HEK293T (cell line): ENCODE results near the gene USP24.
"Not testable (repeated sequence)": the region's sequence is repeated elsewhere in the genome, so short reads cannot be mapped to it uniquely, and the experiment has no call there.

Experiments used
- CTCF ChIA-PET: fragments of 350-600 bp; formaldehyde crosslinking; extraction: SDS; loops from one replicate; lab custom pipeline; 2021; ENCODE audit warnings: antibody characterized with exemption, inconsistent platforms; lab: Yijun Ruan, JAX
- POLR2A ChIA-PET: fragments of 350-600 bp; formaldehyde crosslinking; extraction: SDS; loops from one replicate; lab custom pipeline; 2020; ENCODE audit warnings: antibody characterized with exemption, inconsistent platforms; lab: Yijun Ruan, JAX
- DNase-seq: peaks from one replicate; pipeline ENCODE4 v3.0.0; 2012; ENCODE audit warnings: mixed read lengths; ENCODE audit errors: extremely low spot score
- ARNT ChIP-seq: fragments of 450-650 bp; IDR thresholded peaks from 2 replicates; pipeline ENCODE4 v1.6.1; 2017; ENCODE audit warnings: mild to moderate bottlenecking
- BHLHE40 ChIP-seq: fragments of 450-650 bp; IDR thresholded peaks from 2 replicates; pipeline ENCODE4 v1.6.1; 2016; ENCODE audit warnings: mild to moderate bottlenecking, moderate library complexity, borderline replicate concordance
- CTBP1 ChIP-seq: fragments of 450-650 bp; IDR thresholded peaks from 2 replicates; pipeline ENCODE4 v1.6.1; 2016; ENCODE audit warnings: borderline replicate concordance
- ELF4 ChIP-seq: fragments of 450-650 bp; IDR thresholded peaks from 2 replicates; pipeline ENCODE4 v1.6.1; 2017; ENCODE audit warnings: antibody characterized with exemption
- FOXA1 ChIP-seq: fragments of 450-650 bp; IDR thresholded peaks from 2 replicates; pipeline ENCODE4 v1.6.1; 2016; ENCODE audit warnings: mild to moderate bottlenecking
- FOXK2 ChIP-seq: fragments of 450-650 bp; IDR thresholded peaks from 2 replicates; pipeline ENCODE4 v1.6.1; 2016; ENCODE audit warnings: mild to moderate bottlenecking
- FOXM1 ChIP-seq: fragments of 450-650 bp; IDR thresholded peaks from 2 replicates; pipeline ENCODE4 v1.6.1; 2017; ENCODE audit warnings: mild to moderate bottlenecking, borderline replicate concordance
- HDGF ChIP-seq: fragments of 450-650 bp; IDR thresholded peaks from 2 replicates; pipeline ENCODE4 v1.6.1; 2017; ENCODE audit warnings: antibody characterized with exemption, borderline replicate concordance
- L3MBTL2 ChIP-seq: fragments of 450-650 bp; conservative IDR thresholded peaks from 2 replicates; pipeline ENCODE4 v1.6.1; 2016; ENCODE audit warnings: mild to moderate bottlenecking
- LEF1 ChIP-seq: fragments of 450-650 bp; IDR thresholded peaks from 2 replicates; pipeline ENCODE4 v1.6.1; 2017; ENCODE audit warnings: mild to moderate bottlenecking, borderline replicate concordance
- NFRKB ChIP-seq: fragments of 450-650 bp; IDR thresholded peaks from 2 replicates; pipeline ENCODE4 v1.6.1; 2016; ENCODE audit warnings: mild to moderate bottlenecking, moderate library complexity
- PKNOX1 ChIP-seq: fragments of 450-650 bp; IDR thresholded peaks from 2 replicates; pipeline ENCODE4 v1.6.1; 2016
- SP1 ChIP-seq: fragments of 450-650 bp; IDR thresholded peaks from 2 replicates; pipeline ENCODE4 v1.6.1; 2017
- SUZ12 ChIP-seq: fragments of 450-650 bp; IDR thresholded peaks from 2 replicates; pipeline ENCODE4 v1.6.1; 2016; ENCODE audit warnings: mild to moderate bottlenecking
- TARDBP ChIP-seq: fragments of 450-650 bp; IDR thresholded peaks from 2 replicates; pipeline ENCODE4 v1.6.1; 2016
- ZNF384 ChIP-seq: fragments of 450-650 bp; IDR thresholded peaks from 2 replicates; pipeline ENCODE4 v1.6.1; 2016

The USP24 gene

GRCh38 chr1:55233145-55233777 is 18.1 kb upstream of the USP24 start:
- CTCF ChIA-PET = no interaction called here
- TF ChIP-seq SP1 (no peak), TARDBP (no peak), FOXA1 (no peak)
- POLR2A ChIA-PET = no interaction called here
- no peak for DNase-seq

GRCh38 chr1:55232448-55233144 is 17.4 kb upstream of the USP24 start:
- DNase-seq = no peak
- POLR2A ChIA-PET = no interaction called here
- TF ChIP-seq ARNT = no peak
- no peak for TF ChIP-seq FOXM1
- TF ChIP-seq SP1 = no peak
- TF ChIP-seq L3MBTL2 = no peak
- no peak for TF ChIP-seq FOXK2
- TF ChIP-seq LEF1 = no peak
- TF ChIP-seq FOXA1 = no peak
- TF ChIP-seq ELF4 = no peak
- TF ChIP-seq ZNF384 = no peak
- no peak for TF ChIP-seq TARDBP
- TF ChIP-seq SUZ12 = no peak
- no peak for TF ChIP-seq BHLHE40
- no peak for TF ChIP-seq PKNOX1
- TF ChIP-seq CTBP1 = no peak
- TF ChIP-seq HDGF = no peak
- no peak for TF ChIP-seq NFRKB
- CTCF ChIA-PET = no interaction called here

- ChIA-PET POLR2A (no interaction called here), CTCF (no interaction called here)
- no peak for DNase-seq
- TF ChIP-seq NFRKB (no peak), FOXA1 (no peak), SUZ12 (no peak), CTBP1 (no peak), ARNT (no peak), BHLHE40 (no peak), FOXM1 (no peak), LEF1 (no peak), ELF4 (no peak), FOXK2 (no peak), SP1 (no peak), HDGF (no peak), L3MBTL2 (no peak)
Measured at GRCh38 chr1:55231745-55232144, 16.6 kb upstream of the USP24 start.

- CTCF ChIA-PET = interaction anchor here (0.7 kb wide), 1 partner anchor 31 kb away, joined by 3 read pairs; no protein-coding TSS in a partner anchor
- TF ChIP-seq FOXA1 = no peak
- no peak for DNase-seq
- POLR2A ChIA-PET = no interaction called here
Measured at GRCh38 chr1:55230659-55231058, 15.5 kb upstream of the USP24 start.

GRCh38 chr1:55229726-55230125 is 14.6 kb upstream of the USP24 start:
- POLR2A ChIA-PET = interaction anchor here (1.3 kb wide), 1 partner anchor 14 kb away, joined by 3 read pairs; the partner anchor contains the start of gene USP24

GRCh38 chr1:55225228-55225627 is 10.1 kb upstream of the USP24 start:
- CTCF ChIA-PET = no interaction called here
- POLR2A ChIA-PET = no interaction called here
- TF ChIP-seq ZNF384 = no peak
- TF ChIP-seq ELF4 = no peak
- no peak for TF ChIP-seq BHLHE40
- no peak for TF ChIP-seq PKNOX1
- TF ChIP-seq L3MBTL2 = no peak
- no peak for TF ChIP-seq TARDBP
- TF ChIP-seq CTBP1 = no peak
- TF ChIP-seq ARNT = no peak
- TF ChIP-seq FOXA1 = no peak
- no peak for TF ChIP-seq HDGF
- no peak for TF ChIP-seq SP1
- no peak for TF ChIP-seq SUZ12
- TF ChIP-seq LEF1 = no peak
- no peak for TF ChIP-seq NFRKB

More at GRCh38 chr1:55229726-55230125, 14.6 kb upstream of the USP24 start:
- CTCF ChIA-PET, DNase-seq: not testable (repeated sequence)

GRCh38 chr1:55224729-55225128 is 9.6 kb upstream of the USP24 start:
- POLR2A ChIA-PET = no interaction called here
- TF ChIP-seq BHLHE40 (no peak), LEF1 (no peak), ZNF384 (no peak), FOXK2 (no peak), NFRKB (no peak), TARDBP (no peak), SP1 (no peak), L3MBTL2 (no peak), FOXM1 (no peak), CTBP1 (no peak), FOXA1 (no peak), ARNT (no peak), ELF4 (no peak), PKNOX1 (no peak)
- no peak for DNase-seq
- CTCF ChIA-PET = no interaction called here

More at GRCh38 chr1:55225228-55225627, 10.1 kb upstream of the USP24 start:
- no peak for DNase-seq
